HepG2 (cell line): Measurements from ENCODE around the gene EFHC2.

Experiments used
- HDAC6 ChIP-seq: fragments of 200-600 bp; sonication (generic); IDR thresholded peaks from 2 replicates; pipeline ENCODE4 v1.7.0; 2017; ENCODE audit warnings: mild to moderate bottlenecking, antibody characterized with exemption, low read length, low read depth
- POLR2A ChIP-seq, 2 experiments: IDR thresholded peaks; 2 replicates each; pipeline ENCODE4 v1.6.1; 2011; ENCODE audit warnings: low read depth in 2 of 2, low read length in 2 of 2, mild to moderate bottlenecking in 1 of 2, moderate library complexity in 1 of 2; ENCODE audit not compliant: insufficient read depth in 1 of 2
- POLR2AphosphoS5 ChIP-seq: IDR thresholded peaks from 2 replicates; pipeline ENCODE4 v1.6.1; 2012; ENCODE audit warnings: low read depth, low read length
- ZNF780A ChIP-seq: sonication (generic); formaldehyde crosslinking; IDR thresholded peaks from 2 replicates; pipeline ENCODE4 v1.8.0; 2022; ENCODE audit warnings: mild to moderate bottlenecking, missing genetic modification reagents, moderate library complexity
- TF ChIP-seq, protein P1 (sequence below): sonication (generic); formaldehyde crosslinking; IDR thresholded peaks from 2 replicates; pipeline ENCODE4 v1.4.0; 2020; ENCODE audit warnings: missing genetic modification reagents
- TF ChIP-seq, protein P2 (sequence below): sonication (generic); formaldehyde crosslinking; IDR thresholded peaks from 2 replicates; pipeline ENCODE4 v1.5.0; 2020; ENCODE audit warnings: mild to moderate bottlenecking, missing genetic modification reagents, moderate library complexity

DNA sequence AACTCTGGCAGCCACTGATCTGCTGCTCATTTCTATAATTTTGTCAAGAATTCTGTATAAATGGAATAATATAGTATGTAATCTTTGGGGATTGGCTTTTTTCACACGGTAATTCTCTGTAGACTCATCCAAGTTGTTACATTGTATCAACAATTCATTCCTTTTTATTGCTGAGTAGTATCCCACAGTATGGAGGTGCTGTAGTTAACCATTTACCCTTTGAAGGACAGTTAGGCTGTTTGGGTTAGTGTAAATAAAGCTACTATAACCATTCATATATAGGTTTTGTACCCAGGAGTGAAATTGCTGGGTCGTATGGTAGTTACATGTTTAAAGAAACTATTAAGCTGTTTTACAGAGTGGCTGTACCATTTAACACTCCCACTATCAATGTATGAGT, 213.3 kb downstream of the EFHC2 start:
- TF ChIP-seq HDAC6 (no peak), POLR2AphosphoS5 (no peak), POLR2A (IDR thresholded peaks at IDR 0.05; ENCODE audit: insufficient read depth in 1 of 2, low read depth in 2 of 2, low read length in 2 of 2) (no peak), ZNF780A (no peak)
- TF ChIP-seq, protein P1, sequence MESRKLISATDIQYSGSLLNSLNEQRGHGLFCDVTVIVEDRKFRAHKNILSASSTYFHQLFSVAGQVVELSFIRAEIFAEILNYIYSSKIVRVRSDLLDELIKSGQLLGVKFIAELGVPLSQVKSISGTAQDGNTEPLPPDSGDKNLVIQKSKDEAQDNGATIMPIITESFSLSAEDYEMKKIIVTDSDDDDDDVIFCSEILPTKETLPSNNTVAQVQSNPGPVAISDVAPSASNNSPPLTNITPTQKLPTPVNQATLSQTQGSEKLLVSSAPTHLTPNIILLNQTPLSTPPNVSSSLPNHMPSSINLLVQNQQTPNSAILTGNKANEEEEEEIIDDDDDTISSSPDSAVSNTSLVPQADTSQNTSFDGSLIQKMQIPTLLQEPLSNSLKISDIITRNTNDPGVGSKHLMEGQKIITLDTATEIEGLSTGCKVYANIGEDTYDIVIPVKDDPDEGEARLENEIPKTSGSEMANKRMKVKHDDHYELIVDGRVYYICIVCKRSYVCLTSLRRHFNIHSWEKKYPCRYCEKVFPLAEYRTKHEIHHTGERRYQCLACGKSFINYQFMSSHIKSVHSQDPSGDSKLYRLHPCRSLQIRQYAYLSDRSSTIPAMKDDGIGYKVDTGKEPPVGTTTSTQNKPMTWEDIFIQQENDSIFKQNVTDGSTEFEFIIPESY (CRISPR knock-in tag) = no peak
- TF ChIP-seq, protein P2, sequence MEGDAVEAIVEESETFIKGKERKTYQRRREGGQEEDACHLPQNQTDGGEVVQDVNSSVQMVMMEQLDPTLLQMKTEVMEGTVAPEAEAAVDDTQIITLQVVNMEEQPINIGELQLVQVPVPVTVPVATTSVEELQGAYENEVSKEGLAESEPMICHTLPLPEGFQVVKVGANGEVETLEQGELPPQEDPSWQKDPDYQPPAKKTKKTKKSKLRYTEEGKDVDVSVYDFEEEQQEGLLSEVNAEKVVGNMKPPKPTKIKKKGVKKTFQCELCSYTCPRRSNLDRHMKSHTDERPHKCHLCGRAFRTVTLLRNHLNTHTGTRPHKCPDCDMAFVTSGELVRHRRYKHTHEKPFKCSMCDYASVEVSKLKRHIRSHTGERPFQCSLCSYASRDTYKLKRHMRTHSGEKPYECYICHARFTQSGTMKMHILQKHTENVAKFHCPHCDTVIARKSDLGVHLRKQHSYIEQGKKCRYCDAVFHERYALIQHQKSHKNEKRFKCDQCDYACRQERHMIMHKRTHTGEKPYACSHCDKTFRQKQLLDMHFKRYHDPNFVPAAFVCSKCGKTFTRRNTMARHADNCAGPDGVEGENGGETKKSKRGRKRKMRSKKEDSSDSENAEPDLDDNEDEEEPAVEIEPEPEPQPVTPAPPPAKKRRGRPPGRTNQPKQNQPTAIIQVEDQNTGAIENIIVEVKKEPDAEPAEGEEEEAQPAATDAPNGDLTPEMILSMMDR (CRISPR knock-in tag) = no peak
